HG03565 (cell line): ENCODE data around the gene PLBD2.
"Not testable (repeated sequence)": the region's sequence is repeated elsewhere in the genome, so short reads cannot be mapped to it uniquely, and the experiment has no call there.

Experiments used
- ATAC-seq: cut with Tn5 transposase; IDR thresholded peaks from one replicate; pipeline ENCODE4 v1.9.1; 2021; ENCODE audit warnings: mild to moderate bottlenecking, moderate library complexity; ENCODE audit not compliant: unreplicated experiment

The PLBD2 gene

GRCh38 chr12:113333877-113334785 lies 24.3 kb upstream of the PLBD2 start:
- no peak for ATAC-seq

- peak; percentile 88 for ATAC-seq
Measured at GRCh38 chr12:113334786-113335539, 23.4 kb upstream of the PLBD2 start, which contains the start of gene SLC8B1. TSS of gene SLC8B1 (minus strand) at chr12:113335109. CDS start at chr12:113332878, 2,231 bp downstream.

GRCh38 chr12:113339540-113339939 lies 18.8 kb upstream of the PLBD2 start:
- ATAC-seq, result no peak

GRCh38 chr12:113340061-113340460 lies 18.3 kb upstream of the PLBD2 start:
- no peak for ATAC-seq

- no peak for ATAC-seq
Measured at GRCh38 chr12:113341535-113341934, 16.9 kb upstream of the PLBD2 start.

- ATAC-seq, result no peak
Measured at GRCh38 chr12:113345318-113345717, 13.1 kb upstream of the PLBD2 start.

- ATAC-seq, result no peak
Measured at GRCh38 chr12:113346353-113346752, 12.0 kb upstream of the PLBD2 start.

- no peak for ATAC-seq
Measured at GRCh38 chr12:113347107-113347506, 11.3 kb upstream of the PLBD2 start.

GRCh38 chr12:113347892-113348291 lies 10.5 kb upstream of the PLBD2 start:
- ATAC-seq, result no peak

- no peak for ATAC-seq
Measured at GRCh38 chr12:113348849-113349536, 9.4 kb upstream of the PLBD2 start.

GRCh38 chr12:113351089-113351488 lies 7.3 kb upstream of the PLBD2 start:
- no peak for ATAC-seq

GRCh38 chr12:113354192-113354591 lies 4.2 kb upstream of the PLBD2 start:
- not testable (repeated sequence) for ATAC-seq

- ATAC-seq, result no peak
Measured at GRCh38 chr12:113359133-113359938, 949 bp downstream of the PLBD2 start.

- no peak for ATAC-seq
Measured at GRCh38 chr12:113359939-113360748, 1.8 kb downstream of the PLBD2 start.

- ATAC-seq, result no peak
Measured at GRCh38 chr12:113361574-113362370, 3.4 kb downstream of the PLBD2 start.

- no peak for ATAC-seq
Measured at GRCh38 chr12:113364698-113365097, 6.3 kb downstream of the PLBD2 start.

GRCh38 chr12:113365639-113366395 lies 7.4 kb downstream of the PLBD2 start:
- ATAC-seq, result no peak

GRCh38 chr12:113366827-113367226 lies 8.4 kb downstream of the PLBD2 start:
- ATAC-seq, result no peak
